ENCODE results near the gene COA8. TPM values are rescaled to one million over a fixed set of nuclear protein-coding genes. Genes with fewer than 3 reads are reported as not detected.

COA8 gene
- total and polyA plus RNA-seq, 9 of the 15 experiments (the other 6 are each of a cell fraction or from before 2014, with no cell fraction given) = 5.0 to 35.3 (median 25.7) TPM

- TF ChIP-seq E2F8 (IDR thresholded peaks at IDR 0.05; ENCODE audit: low read depth, partially characterized antibody) = no peak
- TF ChIP-seq CREBBP (IDR thresholded peaks at IDR 0.05; ENCODE audit: low read depth, low read length) = no peak
- TF ChIP-seq, protein P1, sequence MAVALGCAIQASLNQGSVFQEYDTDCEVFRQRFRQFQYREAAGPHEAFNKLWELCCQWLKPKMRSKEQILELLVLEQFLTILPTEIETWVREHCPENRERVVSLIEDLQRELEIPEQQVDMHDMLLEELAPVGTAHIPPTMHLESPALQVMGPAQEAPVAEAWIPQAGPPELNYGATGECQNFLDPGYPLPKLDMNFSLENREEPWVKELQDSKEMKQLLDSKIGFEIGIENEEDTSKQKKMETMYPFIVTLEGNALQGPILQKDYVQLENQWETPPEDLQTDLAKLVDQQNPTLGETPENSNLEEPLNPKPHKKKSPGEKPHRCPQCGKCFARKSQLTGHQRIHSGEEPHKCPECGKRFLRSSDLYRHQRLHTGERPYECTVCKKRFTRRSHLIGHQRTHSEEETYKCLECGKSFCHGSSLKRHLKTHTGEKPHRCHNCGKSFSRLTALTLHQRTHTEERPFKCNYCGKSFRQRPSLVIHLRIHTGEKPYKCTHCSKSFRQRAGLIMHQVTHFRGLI (CRISPR knock-in tag; IDR thresholded peaks at IDR 0.05) = no peak
- TF ChIP-seq CTBP1 (IDR thresholded peaks at IDR 0.05; ENCODE audit: borderline replicate concordance) = peak; percentile 63
- no peak for TF ChIP-seq KLF13 (tag; IDR thresholded peaks at IDR 0.05; ENCODE audit: borderline replicate concordance, low read depth)
- TF ChIP-seq HBP1 (CRISPR knock-in tag; IDR thresholded peaks at IDR 0.05) = no peak
- TF ChIP-seq ZNF143 (CRISPR knock-in tag; IDR thresholded peaks at IDR 0.05) = no peak
- TF ChIP-seq FIP1L1 (IDR thresholded peaks at IDR 0.05; ENCODE audit: low read depth, low read length, poor library complexity, severe bottlenecking) = no peak
- TF ChIP-seq, protein P2, sequence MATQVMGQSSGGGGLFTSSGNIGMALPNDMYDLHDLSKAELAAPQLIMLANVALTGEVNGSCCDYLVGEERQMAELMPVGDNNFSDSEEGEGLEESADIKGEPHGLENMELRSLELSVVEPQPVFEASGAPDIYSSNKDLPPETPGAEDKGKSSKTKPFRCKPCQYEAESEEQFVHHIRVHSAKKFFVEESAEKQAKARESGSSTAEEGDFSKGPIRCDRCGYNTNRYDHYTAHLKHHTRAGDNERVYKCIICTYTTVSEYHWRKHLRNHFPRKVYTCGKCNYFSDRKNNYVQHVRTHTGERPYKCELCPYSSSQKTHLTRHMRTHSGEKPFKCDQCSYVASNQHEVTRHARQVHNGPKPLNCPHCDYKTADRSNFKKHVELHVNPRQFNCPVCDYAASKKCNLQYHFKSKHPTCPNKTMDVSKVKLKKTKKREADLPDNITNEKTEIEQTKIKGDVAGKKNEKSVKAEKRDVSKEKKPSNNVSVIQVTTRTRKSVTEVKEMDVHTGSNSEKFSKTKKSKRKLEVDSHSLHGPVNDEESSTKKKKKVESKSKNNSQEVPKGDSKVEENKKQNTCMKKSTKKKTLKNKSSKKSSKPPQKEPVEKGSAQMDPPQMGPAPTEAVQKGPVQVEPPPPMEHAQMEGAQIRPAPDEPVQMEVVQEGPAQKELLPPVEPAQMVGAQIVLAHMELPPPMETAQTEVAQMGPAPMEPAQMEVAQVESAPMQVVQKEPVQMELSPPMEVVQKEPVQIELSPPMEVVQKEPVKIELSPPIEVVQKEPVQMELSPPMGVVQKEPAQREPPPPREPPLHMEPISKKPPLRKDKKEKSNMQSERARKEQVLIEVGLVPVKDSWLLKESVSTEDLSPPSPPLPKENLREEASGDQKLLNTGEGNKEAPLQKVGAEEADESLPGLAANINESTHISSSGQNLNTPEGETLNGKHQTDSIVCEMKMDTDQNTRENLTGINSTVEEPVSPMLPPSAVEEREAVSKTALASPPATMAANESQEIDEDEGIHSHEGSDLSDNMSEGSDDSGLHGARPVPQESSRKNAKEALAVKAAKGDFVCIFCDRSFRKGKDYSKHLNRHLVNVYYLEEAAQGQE (IDR thresholded peaks at IDR 0.05; ENCODE audit: borderline replicate concordance) = peak; percentile 87
- TF ChIP-seq, protein P2 (CRISPR knock-in tag; IDR thresholded peaks at IDR 0.05; ENCODE audit: low read depth) = no peak
- TF ChIP-seq NONO (IDR thresholded peaks at IDR 0.05; ENCODE audit: low read depth in 2 of 2, low read length in 1 of 2) = no peak
Measured at GRCh38 chr14:103546652-103547454, 15.9 kb upstream of the COA8 start (continued).
